Mesothelial cell of epicardium (in vitro differentiated cells): ENCODE results near the gene RNPC3. TPM values are rescaled to one million over a fixed set of nuclear protein-coding genes. Genes with fewer than 3 reads are reported as not detected.
"Not testable (repeated sequence)": the region's sequence is repeated elsewhere in the genome, so short reads cannot be mapped to it uniquely, and the experiment has no call there.

Experiments used
- DNase-seq, 2 experiments: peaks; one replicate each; pipeline ENCODE4 v3.0.0; 2021; ENCODE audit warnings: low spot score in 2 of 2; ENCODE audit not compliant: unreplicated experiment in 2 of 2
- H3K27ac Mint-ChIP-seq: 2 replicates; pipeline ENCODE4 v1.8.0; 2021; ENCODE audit warnings: mixed read lengths
- H3K27me3 Mint-ChIP-seq: 2 replicates; pipeline ENCODE4 v1.8.0; 2021; ENCODE audit warnings: low read depth, mixed read lengths
- H3K36me3 Mint-ChIP-seq: 2 replicates; pipeline ENCODE4 v1.8.0; 2021; ENCODE audit warnings: mixed read lengths
- H3K4me1 Mint-ChIP-seq: 2 replicates; pipeline ENCODE4 v1.8.0; 2021; ENCODE audit warnings: mixed read lengths
- H3K4me3 Mint-ChIP-seq: 2 replicates; pipeline ENCODE4 v1.8.0; 2021; ENCODE audit warnings: mild to moderate bottlenecking, moderate library complexity, mixed read lengths
- H3K9me3 Mint-ChIP-seq: 2 replicates; pipeline ENCODE4 v1.8.0; 2021; ENCODE audit warnings: mixed read lengths
- CTCF ChIP-seq: fragments of 200-600 bp; sonication (generic); IDR thresholded peaks from one replicate; pipeline ENCODE4 v1.5.0; 2021; ENCODE audit warnings: antibody characterized with exemption; ENCODE audit not compliant: unreplicated experiment
- total RNA-seq: library from RNA; stranded (reverse); gene quantifications from 3 replicates; pipeline ENCODE4 v1.2.1, GENCODE V29; 2021

The RNPC3 gene
- total RNA-seq, 1 donor from 2014 or later = 29.6 TPM

- no peak for DNase-seq
- H3K27me3 Mint-ChIP-seq = no peaks in the 10 kb centered on the region
- H3K27ac Mint-ChIP-seq = no peak overlapping the region
- TF ChIP-seq CTCF = no peak
- H3K4me3 Mint-ChIP-seq = no peak overlapping the region
- H3K4me1 Mint-ChIP-seq = no peaks in the 10 kb centered on the region
- H3K9me3 Mint-ChIP-seq = peaks cover 25% of the 10 kb centered on the region
- H3K36me3 Mint-ChIP-seq = no peaks in the 10 kb centered on the region
Measured at GRCh38 chr1:103582464-103582863, 57.0 kb downstream of the RNPC3 start.

GRCh38 chr1:103583887-103584286 is 58.4 kb downstream of the RNPC3 start:
- H3K9me3 Mint-ChIP-seq = peaks cover 29% of the 10 kb centered on the region
- H3K36me3 Mint-ChIP-seq = no peaks in the 10 kb centered on the region
- DNase-seq = no peak
- H3K27ac Mint-ChIP-seq = no peak overlapping the region
- H3K4me1 Mint-ChIP-seq = no peaks in the 10 kb centered on the region
- no peak overlapping the region for H3K4me3 Mint-ChIP-seq
- no peaks in the 10 kb centered on the region for H3K27me3 Mint-ChIP-seq
- TF ChIP-seq CTCF = no peak

GRCh38 chr1:103584537-103584936 is 59.0 kb downstream of the RNPC3 start:
- no peak overlapping the region for H3K4me3 Mint-ChIP-seq
- DNase-seq = no peak
- H3K27me3 Mint-ChIP-seq = no peaks in the 10 kb centered on the region
- no peak for TF ChIP-seq CTCF
- H3K27ac Mint-ChIP-seq = no peak overlapping the region
- H3K4me1 Mint-ChIP-seq = no peaks in the 10 kb centered on the region
- no peaks in the 10 kb centered on the region for H3K36me3 Mint-ChIP-seq
- peaks cover 36% of the 10 kb centered on the region for H3K9me3 Mint-ChIP-seq

GRCh38 chr1:103602740-103603139 is 77.2 kb downstream of the RNPC3 start:
- H3K4me3 Mint-ChIP-seq, H3K27me3 Mint-ChIP-seq, H3K4me1 Mint-ChIP-seq, H3K27ac Mint-ChIP-seq, DNase-seq, H3K9me3 Mint-ChIP-seq, H3K36me3 Mint-ChIP-seq: not testable (repeated sequence)

Other genes with a start within 250 kb of the RNPC3 start
- gene AMY2B, start 45.9 kb downstream of the RNPC3 start, total RNA-seq = 12.3 to 12.7 TPM (median 12.6 TPM) in 3 replicates
- not detected in 3 replicates for gene AMY2A, start 91.7 kb downstream of the RNPC3 start, total RNA-seq
- not detected in 3 replicates for gene AMY1A, start 130.1 kb downstream of the RNPC3 start, total RNA-seq
- not detected in 3 replicates for gene AMY1B, start 170.5 kb downstream of the RNPC3 start, total RNA-seq
- gene AMY1C, start 224.2 kb downstream of the RNPC3 start, total RNA-seq = not detected in 3 replicates